K562 (cell line): ENCODE measurements around the gene MRPS24. TPM values are rescaled to one million over a fixed set of nuclear protein-coding genes. Genes with fewer than 3 reads are reported as not detected.

Source experiments
- DIDO1 ChIP-seq: fragments of 450-650 bp; IDR thresholded peaks from 2 replicates; pipeline ENCODE4 v1.6.1; 2016; ENCODE audit warnings: low read depth, missing biosample characterization, missing genetic modification characterization
- HDAC8 ChIP-seq: fragments of 450-650 bp; IDR thresholded peaks from 2 replicates; pipeline ENCODE4 v1.6.1; 2016; ENCODE audit warnings: mild to moderate bottlenecking, missing genetic modification characterization, moderate library complexity, missing compliant biosample characterization
- JUND ChIP-seq, 2 experiments: IDR thresholded peaks; 2 replicates in 1 of 2; 3 replicates in 1 of 2; pipeline ENCODE4 v1.6.1; 2011; ENCODE audit warnings: borderline replicate concordance in 2 of 2, low read depth in 2 of 2, low read length in 2 of 2, improper control_type of control experiment in 1 of 2, missing biosample characterization in 1 of 2, missing genetic modification characterization in 1 of 2, missing genetic modification reagents in 1 of 2
- KHSRP ChIP-seq: fragments of 450-650 bp; IDR thresholded peaks from 2 replicates; pipeline ENCODE4 v1.6.1; 2017
- SAP30 ChIP-seq: fragments of 200-600 bp; sonication (generic); IDR thresholded peaks from 2 replicates; pipeline ENCODE4 v1.6.1; 2012; ENCODE audit warnings: borderline replicate concordance, low read depth, mild to moderate bottlenecking, moderate library complexity, low read length, control low read depth, inconsistent platforms; ENCODE audit not compliant: insufficient read depth, poor library complexity, severe bottlenecking
- ZC3H8 ChIP-seq: fragments of 450-650 bp; IDR thresholded peaks from 2 replicates; pipeline ENCODE4 v1.6.1; 2017
- ZNF124 ChIP-seq: sonication (generic); formaldehyde crosslinking; IDR thresholded peaks from 2 replicates; pipeline ENCODE4 v1.8.1; 2022; ENCODE audit warnings: missing genetic modification reagents
- polyA plus RNA-seq, 8 experiments: library from polyadenylated mRNA; depleted of rRNA in 4 of 8; stranded (reverse) in 5 of 8; unstranded in 3 of 8; fragments of >200 nt; fragmentation: Nextera tagmentation in 2 of 8; fragmentation: Illumina TruSeq in 1 of 8; extraction: Ambion mirVana in 2 of 8; extraction: Trizol in 1 of 8; gene quantifications; 2 replicates each; pipeline versions ENCODE4 v1.2.1 to v1.2.3, GENCODE V29; 2011 to 2014; ENCODE audit warnings: inconsistent platforms in 1 of 8, missing spikeins in 1 of 8
- total RNA-seq, 7 experiments: library from RNA; depleted of rRNA in 6 of 7; stranded (reverse); fragments of >200 nt in 6 of 7; fragmentation: Illumina TruSeq in 2 of 7; extraction: Trizol in 2 of 7; gene quantifications; 2 replicates each; pipeline versions ENCODE4 v1.2.1 to v1.2.3, GENCODE V29; 2011 to 2021; ENCODE audit warnings: low replicate concordance in 1 of 7
- TF ChIP-seq, protein P1 (sequence below): fragments of 450-650 bp; formaldehyde crosslinking; IDR thresholded peaks from 2 replicates; pipeline ENCODE4 v1.4.0; 2020; ENCODE audit warnings: mild to moderate bottlenecking, moderate library complexity
- TF ChIP-seq, protein P2 (sequence below): fragments of 450-650 bp; IDR thresholded peaks from 2 replicates; pipeline ENCODE4 v1.6.1; 2017; ENCODE audit warnings: antibody characterized with exemption, mild to moderate bottlenecking
- TF ChIP-seq, protein P3 (sequence below), 2 experiments: fragments of 450-650 bp in 1 of 2; sonication (generic) in 1 of 2; formaldehyde crosslinking in 1 of 2; IDR thresholded peaks; 2 replicates each; pipeline versions ENCODE4 v1.7.1 to v1.9.0; 2016 to 2022; ENCODE audit warnings: inconsistent platforms in 1 of 2, mild to moderate bottlenecking in 1 of 2, missing genetic modification reagents in 1 of 2
- TF ChIP-seq, protein P4 (sequence below): fragments of 250-450 bp; sonication (Bioruptor Pico); IDR thresholded peaks from 2 replicates; pipeline ENCODE4 v1.5.0; 2021

Gene MRPS24
- total and polyA plus RNA-seq, 9 of the 15 experiments (the other 6 are each of a cell fraction or from before 2014, with no cell fraction given) = 51.4 to 214 (median 169) TPM

DNA sequence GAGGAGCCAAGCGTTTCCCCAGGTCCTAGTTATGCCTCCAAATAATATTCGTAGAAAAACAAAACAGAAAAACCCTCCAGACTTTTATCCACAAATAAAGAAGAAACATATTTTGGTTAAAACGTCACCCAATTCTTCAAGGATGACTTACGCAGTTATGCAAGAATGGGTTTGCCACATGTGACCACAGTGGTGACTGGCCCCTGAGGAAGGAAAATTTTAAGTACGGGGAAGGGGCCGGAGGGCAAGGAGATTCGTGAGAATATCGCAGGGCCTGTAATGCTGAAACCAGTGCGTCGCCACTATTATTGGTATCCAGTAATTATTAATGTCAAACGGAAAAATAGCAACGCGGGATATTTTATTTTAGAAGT is 537 bp upstream of the MRPS24 start (continued):
- TF ChIP-seq DIDO1 (tag) (0 out of 2 replicates have a peak, but pooled peaks have one; percentile 31), SAP30 (no peak), KHSRP (no peak), ZNF124 (CRISPR knock-in tag) (no peak), HDAC8 (tag) (no peak), ZC3H8 (no peak), JUND (IDR thresholded peaks at IDR 0.05; ENCODE audit: borderline replicate concordance, low read depth, low read length) (no peak), JUND (tag; IDR thresholded peaks at IDR 0.05; ENCODE audit: borderline replicate concordance, low read depth, low read length) (0 out of 3 replicates have a peak, but pooled peaks have one; percentile 25)
- TF ChIP-seq, protein P1, sequence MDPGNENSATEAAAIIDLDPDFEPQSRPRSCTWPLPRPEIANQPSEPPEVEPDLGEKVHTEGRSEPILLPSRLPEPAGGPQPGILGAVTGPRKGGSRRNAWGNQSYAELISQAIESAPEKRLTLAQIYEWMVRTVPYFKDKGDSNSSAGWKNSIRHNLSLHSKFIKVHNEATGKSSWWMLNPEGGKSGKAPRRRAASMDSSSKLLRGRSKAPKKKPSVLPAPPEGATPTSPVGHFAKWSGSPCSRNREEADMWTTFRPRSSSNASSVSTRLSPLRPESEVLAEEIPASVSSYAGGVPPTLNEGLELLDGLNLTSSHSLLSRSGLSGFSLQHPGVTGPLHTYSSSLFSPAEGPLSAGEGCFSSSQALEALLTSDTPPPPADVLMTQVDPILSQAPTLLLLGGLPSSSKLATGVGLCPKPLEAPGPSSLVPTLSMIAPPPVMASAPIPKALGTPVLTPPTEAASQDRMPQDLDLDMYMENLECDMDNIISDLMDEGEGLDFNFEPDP (CRISPR knock-in tag) = no peak
- TF ChIP-seq, protein P2, sequence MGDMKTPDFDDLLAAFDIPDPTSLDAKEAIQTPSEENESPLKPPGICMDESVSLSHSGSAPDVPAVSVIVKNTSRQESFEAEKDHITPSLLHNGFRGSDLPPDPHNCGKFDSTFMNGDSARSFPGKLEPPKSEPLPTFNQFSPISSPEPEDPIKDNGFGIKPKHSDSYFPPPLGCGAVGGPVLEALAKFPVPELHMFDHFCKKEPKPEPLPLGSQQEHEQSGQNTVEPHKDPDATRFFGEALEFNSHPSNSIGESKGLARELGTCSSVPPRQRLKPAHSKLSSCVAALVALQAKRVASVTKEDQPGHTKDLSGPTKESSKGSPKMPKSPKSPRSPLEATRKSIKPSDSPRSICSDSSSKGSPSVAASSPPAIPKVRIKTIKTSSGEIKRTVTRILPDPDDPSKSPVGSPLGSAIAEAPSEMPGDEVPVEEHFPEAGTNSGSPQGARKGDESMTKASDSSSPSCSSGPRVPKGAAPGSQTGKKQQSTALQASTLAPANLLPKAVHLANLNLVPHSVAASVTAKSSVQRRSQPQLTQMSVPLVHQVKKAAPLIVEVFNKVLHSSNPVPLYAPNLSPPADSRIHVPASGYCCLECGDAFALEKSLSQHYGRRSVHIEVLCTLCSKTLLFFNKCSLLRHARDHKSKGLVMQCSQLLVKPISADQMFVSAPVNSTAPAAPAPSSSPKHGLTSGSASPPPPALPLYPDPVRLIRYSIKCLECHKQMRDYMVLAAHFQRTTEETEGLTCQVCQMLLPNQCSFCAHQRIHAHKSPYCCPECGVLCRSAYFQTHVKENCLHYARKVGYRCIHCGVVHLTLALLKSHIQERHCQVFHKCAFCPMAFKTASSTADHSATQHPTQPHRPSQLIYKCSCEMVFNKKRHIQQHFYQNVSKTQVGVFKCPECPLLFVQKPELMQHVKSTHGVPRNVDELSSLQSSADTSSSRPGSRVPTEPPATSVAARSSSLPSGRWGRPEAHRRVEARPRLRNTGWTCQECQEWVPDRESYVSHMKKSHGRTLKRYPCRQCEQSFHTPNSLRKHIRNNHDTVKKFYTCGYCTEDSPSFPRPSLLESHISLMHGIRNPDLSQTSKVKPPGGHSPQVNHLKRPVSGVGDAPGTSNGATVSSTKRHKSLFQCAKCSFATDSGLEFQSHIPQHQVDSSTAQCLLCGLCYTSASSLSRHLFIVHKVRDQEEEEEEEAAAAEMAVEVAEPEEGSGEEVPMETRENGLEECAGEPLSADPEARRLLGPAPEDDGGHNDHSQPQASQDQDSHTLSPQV = peak; percentile 47; the same call in 1 of the 2 replicates
- TF ChIP-seq, protein P3, sequence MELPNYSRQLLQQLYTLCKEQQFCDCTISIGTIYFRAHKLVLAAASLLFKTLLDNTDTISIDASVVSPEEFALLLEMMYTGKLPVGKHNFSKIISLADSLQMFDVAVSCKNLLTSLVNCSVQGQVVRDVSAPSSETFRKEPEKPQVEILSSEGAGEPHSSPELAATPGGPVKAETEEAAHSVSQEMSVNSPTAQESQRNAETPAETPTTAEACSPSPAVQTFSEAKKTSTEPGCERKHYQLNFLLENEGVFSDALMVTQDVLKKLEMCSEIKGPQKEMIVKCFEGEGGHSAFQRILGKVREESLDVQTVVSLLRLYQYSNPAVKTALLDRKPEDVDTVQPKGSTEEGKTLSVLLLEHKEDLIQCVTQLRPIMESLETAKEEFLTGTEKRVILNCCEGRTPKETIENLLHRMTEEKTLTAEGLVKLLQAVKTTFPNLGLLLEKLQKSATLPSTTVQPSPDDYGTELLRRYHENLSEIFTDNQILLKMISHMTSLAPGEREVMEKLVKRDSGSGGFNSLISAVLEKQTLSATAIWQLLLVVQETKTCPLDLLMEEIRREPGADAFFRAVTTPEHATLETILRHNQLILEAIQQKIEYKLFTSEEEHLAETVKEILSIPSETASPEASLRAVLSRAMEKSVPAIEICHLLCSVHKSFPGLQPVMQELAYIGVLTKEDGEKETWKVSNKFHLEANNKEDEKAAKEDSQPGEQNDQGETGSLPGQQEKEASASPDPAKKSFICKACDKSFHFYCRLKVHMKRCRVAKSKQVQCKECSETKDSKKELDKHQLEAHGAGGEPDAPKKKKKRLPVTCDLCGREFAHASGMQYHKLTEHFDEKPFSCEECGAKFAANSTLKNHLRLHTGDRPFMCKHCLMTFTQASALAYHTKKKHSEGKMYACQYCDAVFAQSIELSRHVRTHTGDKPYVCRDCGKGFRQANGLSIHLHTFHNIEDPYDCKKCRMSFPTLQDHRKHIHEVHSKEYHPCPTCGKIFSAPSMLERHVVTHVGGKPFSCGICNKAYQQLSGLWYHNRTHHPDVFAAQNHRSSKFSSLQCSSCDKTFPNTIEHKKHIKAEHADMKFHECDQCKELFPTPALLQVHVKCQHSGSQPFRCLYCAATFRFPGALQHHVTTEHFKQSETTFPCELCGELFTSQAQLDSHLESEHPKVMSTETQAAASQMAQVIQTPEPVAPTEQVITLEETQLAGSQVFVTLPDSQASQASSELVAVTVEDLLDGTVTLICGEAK (IDR thresholded peaks at IDR 0.05) = no peak
- TF ChIP-seq, protein P3 (CRISPR knock-in tag; IDR thresholded peaks at IDR 0.05) = no peak
- TF ChIP-seq, protein P4, sequence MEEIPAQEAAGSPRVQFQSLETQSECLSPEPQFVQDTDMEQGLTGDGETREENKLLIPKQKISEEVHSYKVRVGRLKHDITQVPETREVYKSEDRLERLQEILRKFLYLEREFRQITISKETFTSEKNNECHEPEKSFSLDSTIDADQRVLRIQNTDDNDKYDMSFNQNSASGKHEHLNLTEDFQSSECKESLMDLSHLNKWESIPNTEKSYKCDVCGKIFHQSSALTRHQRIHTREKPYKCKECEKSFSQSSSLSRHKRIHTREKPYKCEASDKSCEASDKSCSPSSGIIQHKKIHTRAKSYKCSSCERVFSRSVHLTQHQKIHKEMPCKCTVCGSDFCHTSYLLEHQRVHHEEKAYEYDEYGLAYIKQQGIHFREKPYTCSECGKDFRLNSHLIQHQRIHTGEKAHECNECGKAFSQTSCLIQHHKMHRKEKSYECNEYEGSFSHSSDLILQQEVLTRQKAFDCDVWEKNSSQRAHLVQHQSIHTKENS (CRISPR knock-in tag) = no peak
